Stimulated activated CD4-positive, alpha-beta T cell treated with anti-CD3 and anti-CD28 coated beads, Interleukin-12 subunit alpha, Interleukin-12 subunit beta, amount 100 ng/mL, for 48 hours (primary cell): ENCODE results near the gene FKBP6.
"Not testable (repeated sequence)": the region's sequence is repeated elsewhere in the genome, so short reads cannot be mapped to it uniquely, and the experiment has no call there.

Experiments used
- DNase-seq, 3 donors: peaks; one replicate each; pipeline ENCODE4 v3.0.0-alpha.2; 2020; ENCODE audit warnings: low read depth in 2 of 3, low spot score in 1 of 3

Gene FKBP6

GRCh38 chr7:73327922-73328321 lies at the start of gene FKBP6, which contains the start of gene TRIM50:
TSS of gene FKBP6 (plus strand) at chr7:73328161. CDS start at chr7:73328429, 268 bp downstream.
TSS of gene TRIM50 (minus strand) at chr7:73328082. CDS start at chr7:73324787, 3,295 bp downstream.
- not testable (repeated sequence) for DNase-seq

DNA sequence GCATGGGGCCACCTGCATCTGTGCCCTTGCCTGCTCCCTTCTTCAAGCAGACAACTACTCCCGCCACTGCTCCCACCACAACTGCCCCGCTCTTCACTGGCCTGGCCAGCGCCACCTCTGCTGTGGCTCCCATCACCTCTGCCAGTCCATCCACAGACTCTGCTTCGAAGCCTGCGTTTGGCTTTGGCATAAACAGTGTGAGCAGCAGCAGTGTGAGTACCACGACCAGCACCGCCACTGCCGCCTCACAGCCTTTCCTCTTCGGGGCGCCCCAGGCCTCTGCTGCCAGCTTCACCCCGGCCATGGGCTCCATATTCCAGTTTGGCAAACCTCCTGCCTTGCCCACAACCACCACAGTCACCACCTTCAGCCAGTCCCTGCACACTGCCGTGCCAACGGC lies 30.7 kb upstream of the FKBP6 start:
- DNase-seq, result not testable (repeated sequence)

DNA sequence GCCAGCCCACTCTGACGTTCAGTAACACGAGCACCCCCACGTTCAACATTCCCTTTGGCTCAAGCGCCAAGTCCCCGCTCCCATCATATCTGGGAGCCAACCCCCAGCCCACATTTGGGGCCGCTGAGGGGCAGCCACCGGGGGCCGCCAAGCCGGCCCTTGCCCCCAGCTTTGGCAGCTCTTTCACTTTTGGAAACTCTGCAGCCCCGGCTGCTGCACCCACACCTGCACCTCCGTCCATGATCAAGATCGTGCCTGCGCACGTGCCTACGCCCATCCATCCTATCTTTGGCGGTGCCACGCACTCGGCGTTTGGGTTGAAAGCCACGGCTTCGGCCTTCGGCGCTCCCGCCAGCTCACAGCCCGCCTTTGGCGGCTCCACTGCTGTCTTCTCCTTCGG lies 30.3 kb upstream of the FKBP6 start:
- DNase-seq, result not testable (repeated sequence)

GRCh38 chr7:73299812-73300211 lies 28.1 kb upstream of the FKBP6 start:
- not testable (repeated sequence) for DNase-seq

DNA sequence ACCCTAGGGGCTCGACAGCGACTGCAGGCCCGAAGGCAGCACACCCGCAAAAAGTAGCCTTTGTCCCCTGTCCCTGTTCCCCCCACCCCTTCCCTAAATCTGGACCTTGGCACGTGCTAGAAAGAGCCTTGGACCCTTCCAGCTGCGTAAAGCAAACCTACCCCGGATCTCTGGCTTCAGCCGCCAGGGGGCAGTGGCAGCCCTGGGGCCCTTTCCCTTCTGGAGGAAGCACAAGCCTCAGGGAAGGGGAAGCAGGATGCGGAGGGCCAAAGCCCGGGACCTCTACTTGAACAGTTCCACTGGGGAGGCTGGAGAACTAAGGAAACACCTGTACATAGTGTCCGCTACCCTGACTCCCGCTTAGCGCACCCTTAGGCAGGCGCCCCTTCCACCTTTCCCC lies 26.9 kb upstream of the FKBP6 start:
- not testable (repeated sequence) for DNase-seq

GRCh38 chr7:73302846-73303245 lies 25.1 kb upstream of the FKBP6 start:
- not testable (repeated sequence) for DNase-seq

DNA sequence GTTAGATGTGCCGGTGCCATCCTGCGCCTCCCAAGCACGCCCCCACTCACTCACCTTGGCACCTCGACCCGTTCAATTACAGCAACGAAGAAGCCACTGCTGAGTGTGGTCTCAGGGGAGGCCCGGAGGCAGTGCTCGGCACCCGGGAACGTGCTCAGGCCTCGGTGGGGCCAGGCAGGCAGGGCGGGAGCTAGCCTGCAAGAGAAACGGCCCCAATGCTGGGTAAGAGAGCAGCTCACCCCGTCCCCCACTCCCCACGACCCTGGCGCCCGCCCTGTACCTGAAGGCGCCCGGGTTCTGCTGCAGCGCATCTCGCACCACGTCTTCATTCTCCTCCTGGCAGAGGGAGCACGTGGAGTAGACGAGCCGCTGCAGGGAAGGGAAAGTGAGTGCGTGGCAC lies 24.4 kb upstream of the FKBP6 start:
- no peak for DNase-seq

DNA sequence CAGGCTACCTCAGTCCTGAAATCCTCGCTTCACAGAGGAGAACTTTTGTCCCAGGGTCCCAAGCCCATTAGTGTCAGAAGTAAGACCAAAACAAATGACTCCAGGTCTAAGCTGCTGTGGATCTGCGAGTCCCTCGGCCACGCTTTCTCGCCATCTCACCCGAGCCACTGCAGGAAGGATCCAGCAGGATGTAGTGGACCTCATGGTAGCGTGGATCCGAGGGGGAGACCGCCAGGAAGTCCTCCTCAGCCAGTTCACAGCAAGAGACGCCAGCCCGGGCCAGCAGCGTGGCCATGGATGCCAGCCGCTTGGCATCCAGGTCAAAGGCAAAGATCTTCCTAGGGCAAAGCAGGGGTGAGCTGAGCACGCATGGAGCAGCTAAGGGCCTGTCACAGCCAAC lies 23.9 kb upstream of the FKBP6 start:
- DNase-seq, result no peak

DNA sequence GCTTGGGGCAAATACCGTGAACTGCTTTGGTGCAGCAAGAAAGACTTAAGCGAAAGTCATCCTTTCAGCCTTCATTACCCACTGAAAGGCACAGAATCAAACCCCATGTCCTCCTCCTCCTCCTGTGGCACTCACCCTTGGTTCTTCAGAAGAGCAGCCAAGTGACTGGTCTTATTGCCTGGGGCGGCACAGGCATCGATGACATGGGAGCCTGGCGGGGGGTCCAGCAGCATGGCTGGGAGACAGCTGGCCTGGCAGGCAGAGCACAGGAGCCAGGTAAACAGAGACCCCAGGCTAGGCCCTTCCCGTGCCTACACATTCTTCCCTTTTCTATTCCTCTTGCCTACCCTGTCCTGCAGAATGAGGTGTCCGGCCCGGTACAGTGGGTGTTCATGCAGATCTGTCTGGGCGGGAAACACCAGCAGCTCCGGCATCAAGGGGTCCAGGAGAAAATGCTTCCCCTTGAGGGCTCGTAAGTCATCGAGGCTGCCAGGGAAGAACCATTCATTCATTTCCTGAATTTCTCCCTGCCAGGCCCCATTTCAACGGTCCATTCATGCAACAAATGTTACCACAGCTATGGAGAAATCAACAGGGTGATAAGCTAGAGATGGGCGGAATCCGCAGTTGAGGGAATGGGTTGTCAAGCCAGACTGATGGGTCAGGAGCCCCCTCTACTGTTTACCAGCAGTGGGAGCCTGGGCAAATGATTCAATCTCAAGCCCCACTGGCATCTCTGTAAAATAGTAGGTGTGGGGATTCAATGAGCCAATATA lies 23.2 kb upstream of the FKBP6 start:
- DNase-seq, result not testable (repeated sequence)

DNA sequence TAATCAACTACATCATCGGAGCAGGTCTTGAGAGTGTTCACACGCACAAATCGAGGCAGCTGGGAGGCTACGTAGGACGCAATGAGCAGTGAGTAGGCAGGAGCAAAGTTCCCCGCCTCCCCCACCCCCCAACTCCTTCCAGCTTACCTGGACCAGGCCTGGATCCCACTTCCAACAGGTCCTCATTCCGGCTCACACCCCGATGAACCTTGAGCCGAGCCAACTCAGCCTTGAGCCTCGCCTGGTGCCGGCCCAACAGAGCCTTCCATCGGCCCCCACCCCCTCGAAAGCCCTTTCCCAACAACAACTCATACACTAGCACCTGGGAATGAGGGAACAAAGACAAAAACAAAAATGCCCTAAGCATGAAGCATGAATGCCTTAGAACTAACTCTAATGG lies 20.5 kb upstream of the FKBP6 start:
- DNase-seq, result no peak

GRCh38 chr7:73308074-73308664 lies 19.8 kb upstream of the FKBP6 start:
- no peak for DNase-seq

DNA sequence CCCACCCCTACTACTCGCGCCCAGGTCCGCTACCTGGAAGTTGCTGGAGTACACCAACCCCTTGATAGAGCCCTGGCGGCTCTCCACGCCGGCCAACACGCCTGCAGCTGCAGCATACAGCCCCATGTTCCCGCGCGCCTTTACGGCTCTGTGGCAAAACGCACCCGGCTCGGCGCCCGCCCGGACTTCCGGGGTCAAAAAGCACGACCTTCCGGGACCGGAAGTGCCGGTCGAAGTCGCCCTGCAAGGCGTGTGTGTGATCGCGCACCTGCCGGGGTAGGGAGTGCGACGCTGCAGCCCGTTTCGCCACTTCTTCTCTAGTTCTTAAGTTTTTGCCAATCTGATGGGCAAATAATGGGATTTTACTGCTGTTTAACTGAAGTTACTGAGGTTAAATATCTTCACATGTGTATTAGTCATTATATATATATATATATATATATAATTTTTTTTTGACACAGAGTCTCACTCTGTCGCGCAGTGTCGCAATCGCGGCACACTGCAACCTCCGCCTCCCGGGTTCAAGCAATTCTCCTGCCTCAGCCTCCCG lies 19.2 kb upstream of the FKBP6 start, which contains the start of gene NSUN5:
Gene NSUN5 (minus strand): TSS at position 162 of the 550 bp plus-strand sequence. CDS start 36 bp downstream, at position 126.
- DNase-seq, result peak; percentile 78 to 89 (median 88)

DNA sequence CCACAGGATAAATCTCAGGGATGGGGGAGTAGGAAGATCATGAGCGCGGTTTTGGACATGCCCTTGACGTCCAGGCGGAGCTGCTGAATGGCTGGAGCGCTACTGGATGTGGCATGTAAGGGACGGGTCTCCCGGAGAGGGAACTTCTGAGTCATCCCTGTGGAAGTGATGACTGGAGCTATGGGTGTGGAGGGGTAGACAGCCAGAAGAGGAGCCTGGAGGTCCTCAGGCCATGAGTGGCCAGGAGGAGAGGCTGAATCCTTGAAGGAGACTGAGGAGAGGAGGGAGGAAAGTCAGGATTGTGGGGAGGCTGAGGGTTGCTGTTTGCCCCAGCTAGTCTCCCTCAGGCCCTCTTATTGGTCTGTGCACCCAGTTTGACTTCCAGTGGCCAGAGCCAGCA lies 16.5 kb upstream of the FKBP6 start:
- not testable (repeated sequence) for DNase-seq

- DNase-seq, result no peak
These were observed 15.0 kb upstream of the FKBP6 start for GRCh38 chr7:73312831-73313520.

DNA sequence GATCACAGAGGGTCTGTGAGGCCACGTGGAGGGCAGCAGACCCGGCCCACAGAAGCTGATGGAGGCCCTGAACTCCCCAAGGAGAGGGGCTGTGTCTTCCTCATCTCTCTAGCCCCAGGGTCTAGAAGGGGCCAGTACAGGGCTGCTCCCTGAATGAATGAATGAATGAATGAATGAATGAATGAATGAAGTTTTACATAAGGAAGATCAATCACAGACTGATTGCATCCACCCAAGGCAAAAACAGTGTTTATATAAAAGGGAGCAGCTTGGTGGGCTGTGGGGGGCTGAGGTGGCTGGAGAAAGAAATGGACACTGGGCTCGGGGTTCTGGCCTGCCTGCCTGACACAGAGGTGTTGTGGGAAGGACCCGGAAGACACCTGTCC lies 14.4 kb upstream of the FKBP6 start:
- no peak for DNase-seq

DNA sequence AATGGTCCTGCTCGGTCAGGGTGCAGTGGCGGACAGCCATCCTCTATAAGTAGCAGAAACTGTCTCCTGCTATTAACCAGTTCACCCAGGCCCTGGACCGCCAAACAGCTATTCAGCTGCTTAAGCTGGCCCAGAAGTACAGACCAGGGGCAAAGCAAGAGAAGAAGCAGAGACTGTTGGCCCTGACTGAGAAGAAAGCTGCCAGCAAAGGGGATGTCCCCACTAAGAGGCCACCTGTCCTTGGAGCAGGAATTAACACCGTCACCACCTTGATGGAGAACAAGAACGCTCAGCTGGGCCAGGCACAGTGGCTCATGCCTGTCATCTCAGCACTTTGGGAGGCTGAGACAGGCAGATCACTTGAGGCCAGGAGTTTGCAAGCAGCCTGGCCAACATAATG lies 13.7 kb upstream of the FKBP6 start:
- DNase-seq, result no peak

- no peak for DNase-seq
These were observed 11.4 kb upstream of the FKBP6 start for GRCh38 chr7:73316521-73316920.

GRCh38 chr7:73318656-73319204 lies 9.2 kb upstream of the FKBP6 start:
- not testable (repeated sequence) for DNase-seq

GRCh38 chr7:73319541-73319940 lies 8.4 kb upstream of the FKBP6 start:
- DNase-seq, result not testable (repeated sequence)

DNA sequence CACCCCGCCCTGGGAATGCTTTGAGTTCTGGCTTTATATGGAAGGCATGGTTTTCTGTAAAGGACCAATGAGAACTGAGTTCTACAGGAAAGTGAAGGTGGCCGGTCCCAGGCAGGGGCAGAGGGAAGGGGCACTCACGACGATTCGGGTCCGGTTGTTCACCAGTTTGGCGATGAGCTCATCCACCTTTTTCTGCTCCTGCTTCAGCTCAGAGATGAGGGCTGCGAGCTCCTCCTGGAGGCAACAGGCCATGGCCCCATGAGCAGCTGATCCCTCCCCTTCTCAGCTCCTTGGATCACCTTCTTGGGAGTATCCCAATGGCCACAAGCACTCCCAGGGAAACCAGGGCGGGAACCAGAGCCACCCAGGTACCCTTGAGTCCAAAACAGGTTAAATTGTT lies 8.0 kb upstream of the FKBP6 start:
- not testable (repeated sequence) for DNase-seq

GRCh38 chr7:73323434-73324080 lies 4.4 kb upstream of the FKBP6 start:
- not testable (repeated sequence) for DNase-seq
